Transverse colon (tissue), 4 donors: Measurements from ENCODE around the gene SERINC3.

Source experiments
- CTCF ChIP-seq, 5 experiments: fragments of 200-600 bp in 3 of 5; fragments of 450-650 bp in 2 of 5; sonication (generic) in 3 of 5; IDR thresholded peaks; 1 replicate in 2 of 5; 2 replicates in 3 of 5; pipeline ENCODE4 v1.5.1; 2016 to 2017; ENCODE audit warnings: antibody characterized with exemption in 5 of 5, inconsistent platforms in 3 of 5, mild to moderate bottlenecking in 2 of 5, moderate library complexity in 1 of 5
- EP300 ChIP-seq: sonication (generic); formaldehyde crosslinking; IDR thresholded peaks from one replicate; pipeline ENCODE4 v1.6.1; 2017; ENCODE audit warnings: antibody characterized with exemption, low read depth
- POLR2A ChIP-seq: fragments of 450-650 bp; IDR thresholded peaks from one replicate; pipeline ENCODE4 v1.6.1; 2016; ENCODE audit warnings: antibody characterized with exemption, mild to moderate bottlenecking, moderate library complexity
- POLR2AphosphoS5 ChIP-seq, 3 donors: sonication (generic); formaldehyde crosslinking; IDR thresholded peaks; one replicate each; pipeline ENCODE4 v1.6.1; 2016; ENCODE audit warnings: antibody characterized with exemption in 3 of 3

DNA sequence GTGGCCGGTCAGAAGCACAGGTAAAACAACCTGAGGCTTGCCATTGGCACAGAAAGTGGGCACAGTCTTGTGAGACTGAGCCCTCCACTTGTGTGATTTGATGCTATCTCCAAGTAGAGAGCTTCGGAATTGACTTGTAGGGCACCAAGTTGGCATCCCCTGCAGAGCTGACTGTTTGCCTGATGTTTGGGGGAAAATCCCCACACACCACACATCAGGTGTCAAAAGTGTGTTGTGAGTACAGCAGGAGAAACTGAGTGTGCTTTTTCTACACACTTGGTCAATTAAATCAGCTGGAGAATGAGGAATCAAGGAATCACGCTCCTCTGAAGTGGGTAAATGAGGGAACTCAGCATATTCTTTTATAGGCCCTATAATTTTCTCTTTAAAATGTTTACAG, 989 bp downstream of the SERINC3 start:
- TF ChIP-seq CTCF (IDR thresholded peaks at IDR 0.05) (no peak), EP300 (no peak), POLR2A (no peak), POLR2AphosphoS5 (IDR thresholded peaks at IDR 0.05) (no peak)
